ENCODE data around the gene KCNMA1. TPM values are rescaled to one million over a fixed set of nuclear protein-coding genes. Genes with fewer than 3 reads are reported as not detected.

KCNMA1 gene
- total RNA-seq, 1 donor from 2014 or later: 0.17 TPM

GRCh38 chr10:77007834-77008233 is 629.8 kb downstream of the KCNMA1 start:
- intact Hi-C loops (cut with micrococcal nuclease): no loop called here

- intact Hi-C loops (cut with micrococcal nuclease): no loop called here
Measured at GRCh38 chr10:77006836-77007511, 630.6 kb downstream of the KCNMA1 start.

- intact Hi-C loops (cut with micrococcal nuclease): no loop called here
Measured at GRCh38 chr10:77005871-77006270, 631.7 kb downstream of the KCNMA1 start.

- intact Hi-C loops (cut with micrococcal nuclease): no loop called here
Measured at GRCh38 chr10:77004917-77005564, 632.6 kb downstream of the KCNMA1 start.

- intact Hi-C loops (cut with micrococcal nuclease): no loop called here
Measured at GRCh38 chr10:77002872-77003271, 634.7 kb downstream of the KCNMA1 start.

- intact Hi-C loops (cut with micrococcal nuclease): no loop called here
Measured at GRCh38 chr10:77001206-77001605, 636.4 kb downstream of the KCNMA1 start.

- intact Hi-C loops (cut with micrococcal nuclease): no loop called here
Measured at GRCh38 chr10:76998451-76998850, 639.2 kb downstream of the KCNMA1 start.

GRCh38 chr10:76997631-76998030 is 640.0 kb downstream of the KCNMA1 start:
- intact Hi-C loops (cut with micrococcal nuclease): no loop called here

GRCh38 chr10:76995023-76995422 is 642.6 kb downstream of the KCNMA1 start:
- intact Hi-C loops (cut with micrococcal nuclease): no loop called here

GRCh38 chr10:76993213-76993612 is 644.4 kb downstream of the KCNMA1 start:
- intact Hi-C loops (cut with micrococcal nuclease): no loop called here

GRCh38 chr10:76992467-76992866 is 645.1 kb downstream of the KCNMA1 start:
- intact Hi-C loops (cut with micrococcal nuclease): no loop called here

GRCh38 chr10:76991621-76992020 is 646.0 kb downstream of the KCNMA1 start:
- intact Hi-C loops (cut with micrococcal nuclease): no loop called here

- intact Hi-C loops (cut with micrococcal nuclease): no loop called here
Measured at GRCh38 chr10:76990561-76990960, 647.0 kb downstream of the KCNMA1 start.

GRCh38 chr10:76984559-76985443 is 652.8 kb downstream of the KCNMA1 start:
- intact Hi-C loops (cut with micrococcal nuclease): loop anchor here (1.0 kb wide), 1 partner anchor 438 kb away; no protein-coding TSS in a partner anchor

- intact Hi-C loops (cut with micrococcal nuclease): loop anchor here (1.0 kb wide), 1 partner anchor 436 kb away; no protein-coding TSS in a partner anchor
Measured at GRCh38 chr10:76983624-76984023, 654.0 kb downstream of the KCNMA1 start.

GRCh38 chr10:76982671-76983070 is 654.9 kb downstream of the KCNMA1 start:
- intact Hi-C loops (cut with micrococcal nuclease): no loop called here

GRCh38 chr10:76981251-76981650 is 656.4 kb downstream of the KCNMA1 start:
- intact Hi-C loops (cut with micrococcal nuclease): no loop called here

- intact Hi-C loops (cut with micrococcal nuclease): no loop called here
Measured at GRCh38 chr10:76977901-76978300, 659.7 kb downstream of the KCNMA1 start.

- intact Hi-C loops (cut with micrococcal nuclease): no loop called here
Measured at GRCh38 chr10:76977046-76977445, 660.6 kb downstream of the KCNMA1 start.

- intact Hi-C loops (cut with micrococcal nuclease): no loop called here
Measured at GRCh38 chr10:76976142-76976541, 661.5 kb downstream of the KCNMA1 start.

GRCh38 chr10:76975126-76975525 is 662.5 kb downstream of the KCNMA1 start:
- intact Hi-C loops (cut with micrococcal nuclease): no loop called here

All from T-helper 1 cell treated with Interleukin-12 subunit alpha and Interleukin-12 subunit beta and Interleukin-4 antibody, amounts not matched to agents 30 ng/mL and 1 ng/mL, for 36 hours (primary cell).